22Rv1 (cell line): Measurements from ENCODE around the gene EXD1.

Experiments used
- H3K27ac ChIP-seq: fragments of 450-650 bp; 2 replicates; pipeline ENCODE4 v1.5.1; 2017
- ZFX ChIP-seq: fragments of 450-650 bp; IDR thresholded peaks from 2 replicates; pipeline ENCODE4 v1.6.1; 2017; ENCODE audit warnings: antibody characterized with exemption, borderline replicate concordance
- TF ChIP-seq, protein P1 (sequence below): fragments of 450-650 bp; IDR thresholded peaks from 2 replicates; pipeline ENCODE4 v1.5.1; 2017; ENCODE audit warnings: mild to moderate bottlenecking

The EXD1 gene

DNA sequence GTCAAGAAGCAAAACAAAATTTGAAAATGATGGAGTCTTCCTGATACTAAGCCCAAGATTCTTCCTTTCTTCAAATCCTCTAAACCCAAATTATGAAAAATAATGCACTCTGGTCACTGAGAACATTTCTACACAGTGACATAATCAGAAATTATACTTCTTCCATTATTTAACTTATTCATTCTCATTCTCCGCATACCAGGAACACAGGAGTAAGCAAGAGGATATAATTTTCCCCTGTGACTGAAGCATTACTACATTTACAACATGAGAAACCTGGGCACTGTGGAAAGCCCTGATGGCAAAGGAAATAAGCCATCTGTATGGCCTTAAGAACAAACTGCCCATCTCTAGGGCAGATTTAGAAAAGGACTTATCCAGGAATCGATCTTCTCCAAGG lies 47.0 kb downstream of the EXD1 start:
- H3K27ac ChIP-seq: no peak overlapping the region
- TF ChIP-seq, protein P1, sequence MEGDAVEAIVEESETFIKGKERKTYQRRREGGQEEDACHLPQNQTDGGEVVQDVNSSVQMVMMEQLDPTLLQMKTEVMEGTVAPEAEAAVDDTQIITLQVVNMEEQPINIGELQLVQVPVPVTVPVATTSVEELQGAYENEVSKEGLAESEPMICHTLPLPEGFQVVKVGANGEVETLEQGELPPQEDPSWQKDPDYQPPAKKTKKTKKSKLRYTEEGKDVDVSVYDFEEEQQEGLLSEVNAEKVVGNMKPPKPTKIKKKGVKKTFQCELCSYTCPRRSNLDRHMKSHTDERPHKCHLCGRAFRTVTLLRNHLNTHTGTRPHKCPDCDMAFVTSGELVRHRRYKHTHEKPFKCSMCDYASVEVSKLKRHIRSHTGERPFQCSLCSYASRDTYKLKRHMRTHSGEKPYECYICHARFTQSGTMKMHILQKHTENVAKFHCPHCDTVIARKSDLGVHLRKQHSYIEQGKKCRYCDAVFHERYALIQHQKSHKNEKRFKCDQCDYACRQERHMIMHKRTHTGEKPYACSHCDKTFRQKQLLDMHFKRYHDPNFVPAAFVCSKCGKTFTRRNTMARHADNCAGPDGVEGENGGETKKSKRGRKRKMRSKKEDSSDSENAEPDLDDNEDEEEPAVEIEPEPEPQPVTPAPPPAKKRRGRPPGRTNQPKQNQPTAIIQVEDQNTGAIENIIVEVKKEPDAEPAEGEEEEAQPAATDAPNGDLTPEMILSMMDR: no peak
- TF ChIP-seq ZFX: no peak

- no peak overlapping the region for H3K27ac ChIP-seq
- TF ChIP-seq, protein P1: no peak
These were observed 48.3 kb downstream of the EXD1 start for GRCh38 chr15:41182266-41182665.

DNA sequence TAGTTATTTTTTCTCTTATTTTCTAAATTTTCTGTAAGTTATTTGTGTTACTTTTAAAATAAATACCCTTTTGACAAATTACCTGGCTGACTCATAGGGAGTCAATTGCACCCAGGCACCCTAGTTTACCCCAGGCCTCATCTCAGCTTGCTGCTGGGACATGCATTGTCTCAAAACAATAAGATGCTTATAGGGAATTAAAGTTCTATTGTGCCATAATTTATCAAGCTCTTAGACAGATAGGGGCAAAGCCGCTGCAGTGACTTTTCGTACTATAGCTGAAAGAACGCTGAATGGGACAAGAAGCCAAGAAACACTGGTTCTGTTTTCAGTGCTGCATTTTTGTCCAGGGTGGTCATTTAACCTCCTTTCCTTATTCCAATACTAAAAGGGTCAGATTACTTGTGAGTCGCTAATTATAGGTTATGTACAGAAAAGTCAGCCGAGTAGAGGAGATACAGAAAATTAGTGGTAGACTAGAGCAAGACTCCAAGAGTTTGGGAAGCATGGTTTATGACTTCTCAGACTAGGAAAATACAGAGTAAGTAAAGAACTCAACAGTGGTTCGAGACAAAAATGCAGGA lies 50.3 kb downstream of the EXD1 start:
- TF ChIP-seq, protein P1: no peak
- TF ChIP-seq ZFX: no peak
- H3K27ac ChIP-seq: no peak overlapping the region

DNA sequence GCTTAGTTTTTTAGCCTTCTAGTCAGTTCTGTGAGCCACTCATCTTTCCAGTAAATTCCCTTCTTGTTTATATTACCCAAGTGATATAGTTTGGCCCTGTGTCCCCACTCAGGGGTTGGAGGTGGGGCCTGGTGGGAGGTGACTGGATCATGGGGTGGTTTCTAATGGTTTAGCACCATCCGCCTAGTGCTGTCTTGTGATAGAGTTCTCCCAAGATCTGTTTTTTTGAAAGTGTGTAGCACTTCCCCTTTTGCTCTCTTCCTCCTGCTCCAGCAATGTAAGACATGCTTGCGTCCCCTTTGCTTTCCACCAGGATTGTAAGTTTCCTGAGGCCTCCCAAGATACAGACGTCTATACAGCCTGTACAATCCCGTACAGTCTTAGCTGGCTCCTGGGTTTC lies 60.8 kb downstream of the EXD1 start:
- no peak overlapping the region for H3K27ac ChIP-seq
- TF ChIP-seq, protein P1: no peak
- TF ChIP-seq ZFX: no peak

DNA sequence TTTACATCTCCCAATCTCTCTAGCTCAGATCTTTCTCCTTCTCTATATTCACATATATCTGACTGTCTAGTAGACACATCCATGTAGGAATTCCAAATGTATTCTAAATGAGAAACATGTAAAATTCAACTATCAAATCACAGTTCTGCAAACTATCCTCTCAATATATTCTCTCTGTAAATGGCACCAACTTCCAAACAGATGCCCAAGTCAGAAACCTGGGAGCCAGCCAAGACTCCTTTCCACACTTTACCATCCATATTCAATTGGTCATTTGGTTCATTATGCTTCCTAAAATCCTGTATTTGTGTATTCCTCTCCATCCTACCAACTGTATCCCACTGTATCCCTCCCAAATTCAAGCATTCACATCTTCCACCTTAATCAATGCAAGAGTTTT lies 61.5 kb downstream of the EXD1 start:
- TF ChIP-seq, protein P1: no peak
- TF ChIP-seq ZFX: no peak
- H3K27ac ChIP-seq: no peak overlapping the region

DNA sequence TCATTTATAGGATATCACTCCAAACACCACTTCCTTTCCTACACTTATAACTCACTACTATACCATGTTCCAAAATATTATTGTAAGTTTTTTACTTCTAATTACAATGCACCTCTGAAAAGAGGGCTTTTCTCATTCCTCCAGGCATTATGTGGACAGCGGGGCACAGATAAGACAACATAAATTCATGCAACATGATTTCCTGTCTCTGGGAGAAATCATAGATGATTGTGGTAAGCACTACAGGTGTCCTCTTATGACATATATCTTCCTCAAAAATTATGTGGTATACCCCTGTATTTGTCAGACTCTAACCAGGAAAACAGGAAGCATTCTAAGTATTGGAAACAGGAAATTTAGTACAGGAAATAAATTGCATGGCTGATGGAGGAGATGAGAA lies 68.8 kb downstream of the EXD1 start:
- no peak for TF ChIP-seq ZFX
- TF ChIP-seq, protein P1: no peak
- H3K27ac ChIP-seq: no peak overlapping the region

- TF ChIP-seq, protein P1: no peak
- TF ChIP-seq ZFX: no peak
- no peak overlapping the region for H3K27ac ChIP-seq
These were observed 69.2 kb downstream of the EXD1 start for GRCh38 chr15:41161336-41161735.
